PC-3 (cell line): ENCODE results near the gene GJD3. TPM values are rescaled to one million over a fixed set of nuclear protein-coding genes. Genes with fewer than 3 reads are reported as not detected.
A peak's percentile ranks its signal among the peaks of the same experiment; 100 is the strongest.

Experiments used
- ATAC-seq: fragments of 200-7000 bp; cut with Tn5 transposase; 2 replicates; pipeline ENCODE4 v1.9.1; 2020; ENCODE audit warnings: mild to moderate bottlenecking, moderate library complexity
- BruUV-seq: library from RNA; stranded (reverse); fragments of 400-500 nt; replicated peaks from 2 replicates; lab custom pipeline; 2021; lab: Mats Ljungman, UMichigan
- CTCF ChIA-PET: fragments of 300-600 bp; sonication (Branson Sonifier 250); formaldehyde crosslinking; loops from one replicate; lab custom pipeline; 2022; ENCODE audit warnings: antibody characterized with exemption; lab: Charles Lee
- POLR2A ChIA-PET: fragments of 300-600 bp; sonication (Branson Sonifier 250); formaldehyde crosslinking; loops from one replicate; lab custom pipeline; 2022; ENCODE audit warnings: antibody characterized with exemption; ENCODE audit not compliant: unreplicated experiment; lab: Charles Lee
- DNase-seq: peaks from one replicate; pipeline ENCODE4 v3.0.0-alpha.2; 2015
- H2AFZ ChIP-seq: fragments of 300-600 bp; sonication (generic); 2 replicates; pipeline ENCODE4 v1.6.0; 2016; ENCODE audit warnings: antibody characterized with exemption, low read length
- H3F3A ChIP-seq: fragments of 300-600 bp; sonication (generic); one replicate; pipeline ENCODE4 v1.6.0; 2017; ENCODE audit warnings: antibody characterized with exemption, low read length, control low read depth, mild to moderate bottlenecking; ENCODE audit not compliant: unreplicated experiment
- H3K27ac ChIP-seq: fragments of 300-600 bp; sonication (generic); 2 replicates; pipeline ENCODE4 v1.5.1; 2016; ENCODE audit warnings: mild to moderate bottlenecking, low read length
- H3K27me3 ChIP-seq: fragments of 300-600 bp; sonication (generic); 2 replicates; pipeline ENCODE4 v1.6.1; 2016; ENCODE audit warnings: low read length, mixed read lengths
- H3K36me3 ChIP-seq: fragments of 300-600 bp; sonication (generic); 2 replicates; pipeline ENCODE4 v1.6.1; 2016; ENCODE audit warnings: low read depth, mixed run types, low read length, mixed read lengths
- H3K4me1 ChIP-seq: fragments of 300-600 bp; sonication (generic); 2 replicates; pipeline ENCODE4 v1.5.1; 2016; ENCODE audit warnings: low read length; ENCODE audit not compliant: insufficient read depth
- H3K4me2 ChIP-seq: fragments of 300-600 bp; sonication (generic); 2 replicates; pipeline ENCODE4 v1.6.0; 2016; ENCODE audit warnings: low read length
- H3K4me3 ChIP-seq: fragments of 300-600 bp; sonication (generic); 2 replicates; pipeline ENCODE4 v1.5.1; 2016; ENCODE audit warnings: mild to moderate bottlenecking, low read length, mixed read lengths
- H3K79me2 ChIP-seq: fragments of 300-600 bp; sonication (generic); 2 replicates; pipeline ENCODE4 v1.6.1; 2017; ENCODE audit warnings: low read length, mixed read lengths
- H3K9ac ChIP-seq: fragments of 300-600 bp; sonication (generic); 2 replicates; pipeline ENCODE4 v1.6.0; 2016; ENCODE audit warnings: mild to moderate bottlenecking, low read length
- H3K9me2 ChIP-seq: fragments of 300-600 bp; sonication (generic); replicated peaks from 2 replicates; pipeline ENCODE4 v1.6.1; 2016; ENCODE audit warnings: mixed run types, low read length, mixed read lengths
- H3K9me3 ChIP-seq: fragments of 300-600 bp; sonication (generic); 2 replicates; pipeline ENCODE4 v1.6.1; 2016; ENCODE audit warnings: low read length, mixed read lengths
- H4K20me1 ChIP-seq: fragments of 300-600 bp; sonication (generic); 2 replicates; pipeline ENCODE4 v1.6.1; 2016; ENCODE audit warnings: low read length, mixed read lengths
- CTCF ChIP-seq: fragments of 300-600 bp; sonication (generic); conservative IDR thresholded peaks from 2 replicates; pipeline ENCODE4 v1.5.1; 2017; ENCODE audit warnings: antibody characterized with exemption, low read depth, mild to moderate bottlenecking, low read length
- EZH2 ChIP-seq: fragments of 300-600 bp; sonication (generic); IDR thresholded peaks from one replicate; pipeline ENCODE4 v1.6.1; 2017; ENCODE audit warnings: antibody characterized with exemption, mild to moderate bottlenecking, low read length; ENCODE audit not compliant: unreplicated experiment
- EZH2phosphoT487 ChIP-seq: fragments of 300-600 bp; sonication (generic); IDR thresholded peaks from 2 replicates; pipeline ENCODE4 v1.6.1; 2018; ENCODE audit warnings: mild to moderate bottlenecking, antibody characterized with exemption, low read length, borderline replicate concordance
- intact Hi-C: fragments of 100-400 bp; cut with micrococcal nuclease; formaldehyde crosslinking; loops from 2 replicates; pipeline ENCODE4 v1.9.0; 2023
- total RNA-seq: library from RNA; depleted of rRNA; stranded (reverse); fragments of >200 nt; gene quantifications from 2 replicates; pipeline ENCODE4 v1.2.3, GENCODE V29; 2014

GJD3 gene
- total RNA-seq, 1 experiment from 2014 or later: not detected

GRCh38 chr17:40344421-40345160, 19.9 kb downstream of the GJD3 start:
- H4K20me1 ChIP-seq: no peaks in the 10 kb centered on the region
- TF ChIP-seq CTCF (no peak), EZH2phosphoT487 (no peak), EZH2 (no peak)
- BruUV-seq: no TSS peak
- CTCF ChIA-PET: no interaction called here
- 0 out of 2 replicates have a peak overlapping the region, but pooled peaks have one; percentile 43 for H2AFZ ChIP-seq
- no peak for ATAC-seq
- peaks cover 7% of the 10 kb centered on the region for H3K4me1 ChIP-seq
- intact Hi-C loops: loop anchor here (5.0 kb wide), 1 partner anchor 42 kb away; no protein-coding TSS in a partner anchor
- peaks cover 8% of the 10 kb centered on the region; the same call in 1 of the 2 replicates for H3K79me2 ChIP-seq
- H3K9me3 ChIP-seq: no peaks in the 10 kb centered on the region
- no peaks in the 10 kb centered on the region for H3F3A ChIP-seq
- peak overlapping the region; percentile 57; the same call in 1 of the 2 replicates for H3K4me3 ChIP-seq
- DNase-seq: no peak
- POLR2A ChIA-PET: no interaction called here
- no peaks in the 10 kb centered on the region for H3K27me3 ChIP-seq
- H3K36me3 ChIP-seq: no peaks in the 10 kb centered on the region
- 0 out of 2 replicates have a peak overlapping the region, but pooled peaks have one; percentile 14 for H3K27ac ChIP-seq
- peak overlapping the region; percentile 70 for H3K4me2 ChIP-seq
- H3K9ac ChIP-seq: peak overlapping the region; percentile 44
- H3K9me2 ChIP-seq: no peaks in the 10 kb centered on the region

- H3F3A ChIP-seq: no peaks in the 10 kb centered on the region
- H3K27me3 ChIP-seq: no peaks in the 10 kb centered on the region
- H3K79me2 ChIP-seq: peaks cover 8% of the 10 kb centered on the region; the same call in 1 of the 2 replicates
- no peak overlapping the region for H2AFZ ChIP-seq
- DNase-seq (no peak), ATAC-seq (no peak)
- intact Hi-C loops: loop anchor here (5.0 kb wide), 1 partner anchor 41 kb away; no protein-coding TSS in a partner anchor
- BruUV-seq: no TSS peak
- no peaks in the 10 kb centered on the region for H4K20me1 ChIP-seq
- H3K9me2 ChIP-seq: no peaks in the 10 kb centered on the region
- H3K4me2 ChIP-seq: no peak overlapping the region
- H3K4me3 ChIP-seq: no peak overlapping the region
- no peak overlapping the region for H3K9ac ChIP-seq
- H3K27ac ChIP-seq: no peak overlapping the region
- peaks cover 7% of the 10 kb centered on the region for H3K4me1 ChIP-seq
- no peaks in the 10 kb centered on the region for H3K36me3 ChIP-seq
- no peaks in the 10 kb centered on the region for H3K9me3 ChIP-seq
- ChIA-PET CTCF (no interaction called here), POLR2A (no interaction called here)
- TF ChIP-seq EZH2phosphoT487 (no peak), EZH2 (no peak), CTCF (no peak)
These were observed 21.1 kb downstream of the GJD3 start for GRCh38 chr17:40343219-40344119.
